A549 (cell line): ENCODE data around the gene ZNF397. TPM values are rescaled to one million over a fixed set of nuclear protein-coding genes. Genes with fewer than 3 reads are reported as not detected.

ENCODE experiments used
- ATAC-seq, 2 experiments: fragments of 200-7000 bp in 1 of 2; fragments of >200 bp in 1 of 2; cut with Nextera tagmentation in 1 of 2; cut with Tn5 transposase in 1 of 2; 3 replicates each; pipeline versions ENCODE4 v1.8.0 to v1.9.1; 2018 to 2020; ENCODE audit warnings: mild to moderate bottlenecking in 1 of 2, moderate library complexity in 1 of 2
- CTCF ChIA-PET: fragments of 300-600 bp; sonication (Branson Sonifier 250); formaldehyde crosslinking; extraction: SDS; loops from one replicate; lab custom pipeline; 2021; ENCODE audit warnings: antibody characterized with exemption, inconsistent platforms; lab: Yijun Ruan, JAX
- POLR2A ChIA-PET: fragments of 350-600 bp; formaldehyde crosslinking; extraction: SDS; loops from one replicate; lab custom pipeline; 2021; ENCODE audit warnings: antibody characterized with exemption, inconsistent platforms; lab: Yijun Ruan, JAX
- DNase-seq, 2 experiments: peaks; one replicate each; pipeline versions ENCODE4 v3.0.0 to v3.0.0-alpha.2; 2011 to 2016; ENCODE audit warnings: low read depth in 1 of 2, low spot score in 1 of 2
- FAIRE-seq: peaks from 2 replicates; lab custom pipeline; 2011; peaks lifted over from hg19 to GRCh38; lab: Jason Lieb, UNC
- H3K27ac ChIP-seq, 2 experiments: fragments of >200 bp; sonication (Bioruptor Twin); formaldehyde crosslinking; 3 replicates each; pipeline ENCODE4 v1.5.1; 2016 to 2017
- H3K4me1 ChIP-seq: fragments of >200 bp; sonication (Bioruptor Twin); formaldehyde crosslinking; 3 replicates; pipeline ENCODE4 v1.6.1; 2016
- H3K4me2 ChIP-seq: fragments of >200 bp; sonication (Bioruptor Twin); formaldehyde crosslinking; 3 replicates; pipeline ENCODE4 v1.6.1; 2016
- H3K4me3 ChIP-seq: fragments of >200 bp; sonication (Bioruptor Twin); formaldehyde crosslinking; 3 replicates; pipeline ENCODE4 v1.5.1; 2016
- H3K9me3 ChIP-seq: fragments of >200 bp; sonication (Bioruptor Twin); formaldehyde crosslinking; 3 replicates; pipeline ENCODE4 v1.6.1; 2016
- ATOH8 ChIP-seq: fragments of 250-450 bp; sonication (Bioruptor Pico); IDR thresholded peaks from 2 replicates; pipeline ENCODE4 v1.5.0; 2020; ENCODE audit warnings: low read depth, mild to moderate bottlenecking, moderate library complexity
- BHLHE40 ChIP-seq: IDR thresholded peaks from 2 replicates; pipeline ENCODE4 v1.6.1; 2012; ENCODE audit warnings: low read depth, low read length, inconsistent platforms
- CBX2 ChIP-seq: fragments of 200-600 bp; sonication (generic); IDR thresholded peaks from 2 replicates; pipeline ENCODE4 v1.6.1; 2016; ENCODE audit warnings: low read depth, mild to moderate bottlenecking, borderline replicate concordance
- CBX8 ChIP-seq: fragments of 200-600 bp; sonication (generic); IDR thresholded peaks from 2 replicates; pipeline ENCODE4 v1.6.1; 2016
- CEBPB ChIP-seq, 2 experiments: fragments of >200 bp in 1 of 2; sonication (Bioruptor Twin) in 1 of 2; formaldehyde crosslinking in 1 of 2; IDR thresholded peaks; 2 replicates each; pipeline ENCODE4 v1.6.1; 2012 to 2016
- CHD2 ChIP-seq: fragments of 150-350 bp; IDR thresholded peaks from 2 replicates; pipeline ENCODE4 v1.6.1; 2014; ENCODE audit warnings: low read length; ENCODE audit not compliant: partially characterized antibody
- CHD4 ChIP-seq: fragments of 200-600 bp; sonication (generic); IDR thresholded peaks from 2 replicates; pipeline ENCODE4 v1.6.1; 2016; ENCODE audit warnings: antibody characterized with exemption, mild to moderate bottlenecking, borderline replicate concordance
- CTCF ChIP-seq: fragments of >200 bp; sonication (Bioruptor Twin); formaldehyde crosslinking; IDR thresholded peaks from 3 replicates; pipeline ENCODE4 v1.5.1; 2016
- FOSB ChIP-seq: fragments of 250-450 bp; sonication (Bioruptor Pico); IDR thresholded peaks from 2 replicates; pipeline ENCODE4 v1.5.0; 2020; ENCODE audit warnings: mild to moderate bottlenecking, moderate library complexity
- GATA3 ChIP-seq: IDR thresholded peaks from 2 replicates; pipeline ENCODE4 v1.6.1; 2012; ENCODE audit warnings: borderline replicate concordance
- HES2 ChIP-seq: fragments of >200 bp; sonication (Bioruptor Twin); formaldehyde crosslinking; IDR thresholded peaks from 2 replicates; pipeline ENCODE4 v1.6.1; 2016
- JUNB ChIP-seq: fragments of >200 bp; sonication (Bioruptor Twin); formaldehyde crosslinking; IDR thresholded peaks from 2 replicates; pipeline ENCODE4 v1.6.1; 2016
- KDM5A ChIP-seq: fragments of 200-600 bp; sonication (generic); IDR thresholded peaks from 2 replicates; pipeline ENCODE4 v1.6.1; 2016; ENCODE audit warnings: antibody characterized with exemption, mild to moderate bottlenecking
- MAX ChIP-seq: IDR thresholded peaks from 2 replicates; pipeline ENCODE4 v1.6.1; 2012
- NFE2L2 ChIP-seq: fragments of 150-350 bp; conservative IDR thresholded peaks from 2 replicates; pipeline ENCODE4 v1.6.1; 2014; ENCODE audit warnings: low read length
- POLR2AphosphoS2 ChIP-seq: conservative IDR thresholded peaks from 2 replicates; pipeline ENCODE4 v1.6.1; 2012; ENCODE audit warnings: low read length, improper control_type of control experiment, inconsistent platforms
- REST ChIP-seq: fragments of 200-600 bp; sonication (generic); IDR thresholded peaks from 2 replicates; pipeline ENCODE4 v1.6.1; 2016; ENCODE audit warnings: antibody characterized with exemption, mild to moderate bottlenecking, moderate library complexity
- RFX5 ChIP-seq: fragments of 450-650 bp; IDR thresholded peaks from 2 replicates; pipeline ENCODE4 v1.7.1; 2014; ENCODE audit warnings: antibody characterized with exemption, mild to moderate bottlenecking, moderate library complexity
- TFCP2L1 ChIP-seq: fragments of 250-450 bp; sonication (Bioruptor Pico); IDR thresholded peaks from 2 replicates; pipeline ENCODE4 v1.5.0; 2021; ENCODE audit warnings: mild to moderate bottlenecking
- ZC3H11A ChIP-seq: fragments of 450-650 bp; IDR thresholded peaks from 2 replicates; pipeline ENCODE4 v1.6.1; 2014; ENCODE audit warnings: antibody characterized with exemption, mild to moderate bottlenecking
- ZNF302 ChIP-seq: fragments of 250-450 bp; sonication (Bioruptor Pico); IDR thresholded peaks from 2 replicates; pipeline ENCODE4 v1.9.0; 2021; ENCODE audit warnings: inconsistent platforms, mild to moderate bottlenecking, moderate library complexity
- WGBS: methylation state at CpG from one replicate; pipeline ENCODE4 v1.1.6; 2017; ENCODE audit errors: missing lambda C conversion rate; 5-methylcytosine and 5-hydroxymethylcytosine counted together
- polyA plus RNA-seq, 4 experiments: library from polyadenylated mRNA; depleted of rRNA in 3 of 4; stranded (reverse); fragments of >200 nt; fragmentation: RNase III in 1 of 4; extraction: RNeasy Plus Mini Kit Qiagen cat#74134 plus additional on column Dnase treatment in 1 of 4; gene quantifications; 2 replicates in 3 of 4; 3 replicates in 1 of 4; pipeline ENCODE4 v1.2.3, GENCODE V29; 2011 to 2017

ZNF397 gene
- polyA plus RNA-seq, 2 of the 4 experiments (the other 2 are of a cell fraction), result 7.9 to 8.0 TPM

- POLR2A ChIA-PET, result no interaction called here
- DNase-seq (no peak), FAIRE-seq (no peak), ATAC-seq (no peak)
- Histone ChIP-seq H3K4me3 (no peak overlapping the region), H3K27ac (no peak overlapping the region), H3K4me1 (no peaks in the 10 kb centered on the region), H3K4me2 (no peak overlapping the region), H3K9me3 (no peaks in the 10 kb centered on the region)
- no peak for TF ChIP-seq CHD2
- TF ChIP-seq FOSB (CRISPR knock-in tag), result no peak
- TF ChIP-seq CHD4, result no peak
- TF ChIP-seq JUNB, result no peak
- TF ChIP-seq RFX5, result no peak
- TF ChIP-seq ZNF302 (CRISPR knock-in tag), result no peak
- TF ChIP-seq CTCF, result no peak
- no peak for TF ChIP-seq ZC3H11A
- TF ChIP-seq MAX, result no peak
- no peak for TF ChIP-seq ATOH8 (CRISPR knock-in tag)
- TF ChIP-seq CBX8, result no peak
- no peak for TF ChIP-seq BHLHE40
- no peak for TF ChIP-seq HES2
- TF ChIP-seq KDM5A, result no peak
- no peak for TF ChIP-seq REST
- TF ChIP-seq NFE2L2, result no peak
- no peak for TF ChIP-seq CBX2
- TF ChIP-seq GATA3, result no peak
- no peak for TF ChIP-seq TFCP2L1 (CRISPR knock-in tag)
- TF ChIP-seq CEBPB (IDR thresholded peaks at IDR 0.05), result no peak
- WGBS, result 82% methylated on average over 4 of the region's 4 CpGs
- CTCF ChIA-PET, result no interaction called here
Measured at GRCh38 chr18:35192415-35192814, 48.4 kb upstream of the ZNF397 start.

GRCh38 chr18:35193316-35193715 is 47.5 kb upstream of the ZNF397 start:
- Histone ChIP-seq H3K4me3 (no peak overlapping the region), H3K4me1 (no peaks in the 10 kb centered on the region), H3K9me3 (no peaks in the 10 kb centered on the region), H3K4me2 (no peak overlapping the region), H3K27ac (no peak overlapping the region)
- no peak for DNase-seq
- 13% methylated on average over 1 of the region's 1 CpG for WGBS
- FAIRE-seq, result no peak
- ChIA-PET POLR2A (no interaction called here), CTCF (no interaction called here)
- TF ChIP-seq CEBPB (IDR thresholded peaks at IDR 0.05) (no peak), POLR2AphosphoS2 (no peak)
- ATAC-seq, result no peak
